ENCODE data around the gene ANO10. TPM values are rescaled to one million over a fixed set of nuclear protein-coding genes. Genes with fewer than 3 reads are reported as not detected.
"Not testable (repeated sequence)": the region's sequence is repeated elsewhere in the genome, so short reads cannot be mapped to it uniquely, and the experiment has no call there.

ANO10 gene
- total RNA-seq, 2 experiments from 2014 or later, result 9.5 to 12.9 TPM

DNA sequence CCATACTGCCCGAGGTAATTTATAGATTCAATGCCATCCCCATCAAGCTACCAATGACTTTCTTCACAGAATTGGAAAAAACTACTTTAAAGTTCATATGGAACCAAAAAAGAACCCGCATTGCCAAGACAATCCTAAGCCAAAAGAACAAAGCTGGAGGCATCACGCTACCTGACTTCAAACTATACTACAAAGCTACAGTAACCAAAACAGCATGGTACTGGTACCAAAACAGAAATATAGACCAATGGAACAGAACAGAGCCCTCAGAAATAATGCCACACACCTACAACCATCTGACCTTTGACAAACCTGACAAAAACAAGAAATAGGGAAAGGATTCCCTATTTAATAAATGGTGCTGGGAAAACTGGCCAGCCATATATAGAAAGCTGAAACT is 25.6 kb downstream of the ANO10 start:
- peaks cover 25% of the 10 kb centered on the region for H3K36me3 Mint-ChIP-seq (ENCODE audit: low read depth)
- POLR2A ChIA-PET; H3K27ac Mint-ChIP-seq; CTCF ChIA-PET; DNase-seq; H3K27me3 Mint-ChIP-seq (ENCODE audit: low read depth); H3K9me3 Mint-ChIP-seq (ENCODE audit: insufficient read depth); ATAC-seq; H3K4me3 Mint-ChIP-seq; H3K4me1 Mint-ChIP-seq (ENCODE audit: low read depth): not testable (repeated sequence)

DNA sequence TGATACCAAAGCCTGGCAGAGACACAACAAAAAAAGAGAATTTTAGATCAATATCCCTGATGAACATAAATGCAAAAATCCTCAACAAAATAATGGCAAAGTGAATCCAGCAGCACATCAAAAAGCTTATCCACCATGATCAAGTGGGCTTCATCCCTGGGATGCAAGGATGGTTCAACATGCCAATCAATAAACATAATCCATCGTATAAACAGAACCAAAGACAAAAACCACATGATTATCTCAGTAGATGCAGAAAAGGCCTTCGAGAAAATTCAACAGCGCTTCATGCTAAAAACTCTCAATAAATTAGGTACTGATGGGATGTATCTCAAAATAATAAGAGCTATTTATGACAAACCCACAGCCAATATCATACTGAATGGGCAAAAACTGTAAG is 26.5 kb downstream of the ANO10 start:
- H3K36me3 Mint-ChIP-seq (ENCODE audit: low read depth), result peaks cover 31% of the 10 kb centered on the region
- POLR2A ChIA-PET; H3K4me1 Mint-ChIP-seq (ENCODE audit: low read depth); H3K27me3 Mint-ChIP-seq (ENCODE audit: low read depth); H3K27ac Mint-ChIP-seq; CTCF ChIA-PET; ATAC-seq; DNase-seq; H3K9me3 Mint-ChIP-seq (ENCODE audit: insufficient read depth); H3K4me3 Mint-ChIP-seq: not testable (repeated sequence)

DNA sequence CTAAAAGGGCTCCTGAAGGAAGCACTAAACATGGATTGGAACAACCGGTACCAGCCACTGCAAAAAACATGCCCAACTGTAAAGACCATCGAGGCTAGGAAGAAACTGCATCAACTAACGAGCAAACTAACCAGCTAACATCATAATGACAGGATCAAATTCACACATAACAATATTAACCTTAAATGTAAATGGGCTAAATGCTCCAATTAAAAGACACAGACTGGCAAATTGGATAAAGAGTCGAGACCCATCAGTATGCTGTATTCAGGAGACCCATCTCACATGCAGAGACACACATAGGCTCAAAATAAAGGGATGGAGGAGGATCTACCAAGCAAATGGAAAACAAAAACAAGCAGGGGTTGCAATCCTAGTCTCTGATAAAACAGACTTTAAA is 28.2 kb downstream of the ANO10 start:
- ATAC-seq; H3K9me3 Mint-ChIP-seq (ENCODE audit: insufficient read depth); DNase-seq; H3K4me3 Mint-ChIP-seq; H3K27me3 Mint-ChIP-seq (ENCODE audit: low read depth); POLR2A ChIA-PET; H3K4me1 Mint-ChIP-seq (ENCODE audit: low read depth); CTCF ChIA-PET; H3K27ac Mint-ChIP-seq: not testable (repeated sequence)
- peaks cover 31% of the 10 kb centered on the region for H3K36me3 Mint-ChIP-seq (ENCODE audit: low read depth)

DNA sequence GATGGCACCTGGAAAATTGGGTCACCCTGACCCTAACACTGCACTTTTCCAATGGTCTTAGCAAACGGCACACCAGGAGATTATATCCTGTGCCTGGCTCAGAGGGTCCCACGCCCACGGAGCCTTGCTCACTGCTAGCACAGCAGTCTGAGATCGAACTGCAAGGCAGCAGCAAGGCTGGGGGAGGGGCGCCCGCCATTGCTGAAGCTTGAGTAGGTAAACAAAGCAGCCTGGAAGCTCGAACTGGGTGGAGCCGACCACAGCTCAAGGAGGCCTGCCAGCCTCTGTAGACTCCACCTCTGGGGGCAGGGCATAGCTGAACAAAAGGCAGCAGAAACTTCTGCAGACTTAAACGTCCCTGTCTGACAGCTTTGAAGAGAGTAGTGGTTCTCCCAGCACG is 29.9 kb downstream of the ANO10 start:
- DNase-seq; H3K9me3 Mint-ChIP-seq (ENCODE audit: insufficient read depth); CTCF ChIA-PET; H3K4me3 Mint-ChIP-seq; H3K4me1 Mint-ChIP-seq (ENCODE audit: low read depth); H3K27ac Mint-ChIP-seq; H3K27me3 Mint-ChIP-seq (ENCODE audit: low read depth); ATAC-seq: not testable (repeated sequence)
- H3K36me3 Mint-ChIP-seq (ENCODE audit: low read depth), result peaks cover 28% of the 10 kb centered on the region
- POLR2A ChIA-PET, result interaction anchor here (0.7 kb wide), 1 partner anchor 173 kb away, joined by 3 read pairs; no protein-coding TSS in a partner anchor

DNA sequence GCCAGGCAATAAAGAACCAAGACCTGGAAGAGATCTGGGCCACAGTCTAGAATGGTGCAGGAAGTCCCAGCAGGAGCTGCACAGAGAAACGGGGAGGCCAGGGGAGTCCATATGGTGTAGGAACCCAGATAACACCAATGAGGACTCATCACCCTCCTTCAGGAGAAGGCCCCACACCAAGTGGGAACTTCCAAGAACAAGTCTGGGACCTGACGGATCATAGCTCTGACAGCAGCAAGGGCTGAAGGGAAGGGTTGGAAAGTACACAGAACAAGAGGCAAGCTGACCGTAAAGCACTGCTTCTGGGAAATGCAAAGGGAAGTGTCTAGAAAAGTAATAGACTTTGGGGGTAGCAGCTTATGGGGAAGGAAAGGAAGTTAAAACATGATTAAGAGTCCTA is 34.5 kb downstream of the ANO10 start:
- Mint-ChIP-seq H3K27ac (no peak overlapping the region), H3K27me3 (ENCODE audit: low read depth) (no peaks in the 10 kb centered on the region), H3K9me3 (ENCODE audit: insufficient read depth) (no peaks in the 10 kb centered on the region), H3K36me3 (ENCODE audit: low read depth) (peaks cover 11% of the 10 kb centered on the region), H3K4me3 (no peak overlapping the region), H3K4me1 (ENCODE audit: low read depth) (peaks cover 14% of the 10 kb centered on the region)
- POLR2A ChIA-PET, result no interaction called here
- DNase-seq, result no peak
- CTCF ChIA-PET, result no interaction called here
- no peak for ATAC-seq

DNA sequence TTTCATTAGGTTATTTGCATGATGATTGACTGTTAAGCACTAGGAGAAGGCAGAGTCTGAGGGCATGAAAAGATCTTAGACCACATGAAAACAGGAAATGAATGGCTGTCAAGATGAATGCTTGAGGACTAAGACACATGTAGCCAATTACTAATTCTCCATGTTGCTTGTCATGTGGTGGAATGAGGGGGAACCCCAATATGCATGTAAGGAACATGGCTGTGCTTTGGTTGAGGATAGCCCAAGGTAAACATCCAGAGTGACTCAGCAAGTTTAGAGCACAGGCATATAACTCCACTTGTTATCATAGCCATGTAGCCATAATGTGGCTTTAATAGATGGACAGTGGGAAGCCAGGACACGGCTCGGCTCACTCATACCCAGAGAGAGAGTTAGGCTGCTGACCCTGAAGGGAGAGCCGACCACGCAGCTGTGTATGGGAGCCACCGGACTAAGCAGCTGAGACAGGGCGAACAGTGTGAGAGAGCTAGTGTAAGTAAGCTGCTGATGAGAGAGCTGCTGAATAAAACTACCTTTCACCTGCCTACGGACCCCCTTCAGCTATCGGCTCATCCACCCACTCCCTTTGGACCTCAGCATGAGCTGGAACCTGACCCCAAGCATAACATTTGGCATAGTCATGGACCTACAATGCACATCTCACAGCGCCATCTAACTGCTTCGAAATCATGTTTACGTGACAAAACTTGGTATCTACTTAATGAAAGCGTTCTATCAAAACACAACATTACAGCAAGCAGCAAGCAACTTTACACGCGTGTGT is 37.6 kb downstream of the ANO10 start:
- POLR2A ChIA-PET, result no interaction called here
- H3K4me3 Mint-ChIP-seq, result no peak overlapping the region

DNA sequence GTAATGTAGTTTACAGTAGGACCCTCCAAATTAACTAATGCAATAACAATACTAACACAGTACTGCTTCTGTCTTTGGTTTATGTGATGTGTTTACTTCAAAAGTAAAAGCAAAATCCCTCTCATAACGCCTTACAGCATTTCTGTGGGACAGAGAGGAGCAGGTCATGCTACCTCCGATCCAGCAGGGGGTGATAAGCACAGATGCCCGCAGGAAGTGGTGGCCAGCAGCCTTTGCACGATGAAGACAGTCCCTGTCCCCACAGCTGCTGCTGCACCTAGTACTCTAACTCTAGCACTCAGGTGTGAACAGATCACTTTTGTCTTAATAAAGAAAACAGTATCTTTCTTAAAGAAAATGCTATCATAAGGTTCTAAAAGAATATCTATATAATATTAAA is 38.3 kb downstream of the ANO10 start:
- ChIA-PET POLR2A (no interaction called here), CTCF (no interaction called here)
- no peak overlapping the region for H3K4me3 Mint-ChIP-seq
- no peaks in the 10 kb centered on the region for H3K27me3 Mint-ChIP-seq (ENCODE audit: low read depth)
- H3K9me3 Mint-ChIP-seq (ENCODE audit: insufficient read depth), result no peaks in the 10 kb centered on the region
- DNase-seq (no peak), ATAC-seq (no peak)
- peaks cover 14% of the 10 kb centered on the region for H3K4me1 Mint-ChIP-seq (ENCODE audit: low read depth)
- peaks cover 4% of the 10 kb centered on the region for H3K36me3 Mint-ChIP-seq (ENCODE audit: low read depth)
- H3K27ac Mint-ChIP-seq, result no peak overlapping the region

More for the DNA sequence above, 37.6 kb downstream of the ANO10 start:
- CTCF ChIA-PET, result no interaction called here
- DNase-seq, result no peak
- no peak for ATAC-seq
- Mint-ChIP-seq H3K27me3 (ENCODE audit: low read depth) (no peaks in the 10 kb centered on the region), H3K4me1 (ENCODE audit: low read depth) (peaks cover 14% of the 10 kb centered on the region), H3K9me3 (ENCODE audit: insufficient read depth) (no peaks in the 10 kb centered on the region), H3K36me3 (ENCODE audit: low read depth) (peaks cover 4% of the 10 kb centered on the region), H3K27ac (no peak overlapping the region)

DNA sequence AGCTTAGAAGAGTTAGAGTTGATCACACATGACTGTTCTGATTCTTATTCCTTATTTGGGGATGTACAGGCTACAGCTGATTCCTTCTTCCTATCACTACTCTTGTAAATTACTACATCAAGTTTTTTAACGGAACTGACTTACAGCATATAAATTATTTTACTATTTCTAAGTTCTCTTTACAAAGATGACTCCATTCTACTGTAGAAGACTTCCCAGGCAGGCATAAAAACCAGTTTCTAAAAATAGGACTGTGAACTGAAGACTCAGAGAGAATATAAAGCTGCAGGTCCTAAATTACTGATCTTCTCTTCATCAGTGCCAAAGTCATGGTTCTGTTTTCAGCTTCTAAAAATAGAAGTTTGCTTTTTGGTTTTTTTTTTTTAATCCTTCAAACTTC is 38.9 kb downstream of the ANO10 start:
- Mint-ChIP-seq H3K4me1 (ENCODE audit: low read depth) (peaks cover 14% of the 10 kb centered on the region), H3K27me3 (ENCODE audit: low read depth) (no peaks in the 10 kb centered on the region), H3K27ac (no peak overlapping the region), H3K9me3 (ENCODE audit: insufficient read depth) (no peaks in the 10 kb centered on the region), H3K4me3 (no peak overlapping the region), H3K36me3 (ENCODE audit: low read depth) (peaks cover 4% of the 10 kb centered on the region)
- no peak for ATAC-seq
- DNase-seq, result no peak
- ChIA-PET CTCF (interaction anchor here (1.0 kb wide), 1 partner anchor 10 kb away, joined by 3 read pairs; no protein-coding TSS in a partner anchor), POLR2A (no interaction called here)

DNA sequence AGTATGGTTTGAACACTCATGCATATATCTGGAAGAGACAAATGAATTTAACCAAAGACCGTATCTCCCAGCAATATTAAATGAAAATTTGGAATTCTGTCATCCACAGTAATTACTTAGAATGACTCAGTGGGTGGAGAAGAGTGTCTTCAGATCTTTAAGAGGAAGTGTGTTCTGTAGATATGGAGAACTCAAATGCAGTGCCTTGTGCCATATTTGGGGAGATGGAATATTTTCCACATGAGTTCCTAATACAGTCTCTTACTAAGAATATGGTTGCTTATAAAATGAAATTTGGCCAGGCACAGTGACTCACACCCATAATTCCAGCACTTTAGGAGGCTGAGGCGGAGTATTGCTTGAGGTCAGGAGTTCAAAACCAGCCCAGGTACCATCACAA is 40.5 kb downstream of the ANO10 start:
- ATAC-seq (no peak), DNase-seq (no peak)
- Mint-ChIP-seq H3K4me3 (no peak overlapping the region), H3K36me3 (ENCODE audit: low read depth) (peaks cover 6% of the 10 kb centered on the region), H3K27me3 (ENCODE audit: low read depth) (no peaks in the 10 kb centered on the region), H3K9me3 (ENCODE audit: insufficient read depth) (no peaks in the 10 kb centered on the region), H3K4me1 (ENCODE audit: low read depth) (peaks cover 14% of the 10 kb centered on the region), H3K27ac (no peak overlapping the region)
- ChIA-PET POLR2A (no interaction called here), CTCF (no interaction called here)

DNA sequence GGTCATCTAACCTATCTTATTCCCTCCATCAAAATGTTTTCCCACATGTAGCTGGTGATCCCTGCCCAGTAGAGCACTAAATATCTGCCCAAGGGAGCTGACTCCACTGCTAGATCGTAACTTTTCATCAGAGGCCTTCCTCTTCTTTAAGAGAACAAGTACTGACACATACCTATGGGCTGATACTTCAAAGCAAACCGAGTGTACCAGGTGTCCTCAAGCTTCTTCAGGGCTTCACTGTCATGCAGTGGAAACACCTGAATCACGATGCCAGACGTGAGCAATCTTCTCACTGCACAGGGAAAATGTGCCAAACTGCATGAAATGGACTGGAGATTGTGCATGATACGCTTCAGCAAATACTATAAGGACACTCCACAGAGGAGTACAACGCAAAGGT is 41.6 kb downstream of the ANO10 start:
- no peaks in the 10 kb centered on the region for H3K9me3 Mint-ChIP-seq (ENCODE audit: insufficient read depth)
- POLR2A ChIA-PET, result no interaction called here
- H3K4me3 Mint-ChIP-seq, result no peak overlapping the region
- no peak for ATAC-seq
- H3K4me1 Mint-ChIP-seq (ENCODE audit: low read depth), result peaks cover 14% of the 10 kb centered on the region
- CTCF ChIA-PET, result no interaction called here
- no peak for DNase-seq
- no peaks in the 10 kb centered on the region for H3K27me3 Mint-ChIP-seq (ENCODE audit: low read depth)
- H3K27ac Mint-ChIP-seq, result no peak overlapping the region
- peaks cover 6% of the 10 kb centered on the region for H3K36me3 Mint-ChIP-seq (ENCODE audit: low read depth)

DNA sequence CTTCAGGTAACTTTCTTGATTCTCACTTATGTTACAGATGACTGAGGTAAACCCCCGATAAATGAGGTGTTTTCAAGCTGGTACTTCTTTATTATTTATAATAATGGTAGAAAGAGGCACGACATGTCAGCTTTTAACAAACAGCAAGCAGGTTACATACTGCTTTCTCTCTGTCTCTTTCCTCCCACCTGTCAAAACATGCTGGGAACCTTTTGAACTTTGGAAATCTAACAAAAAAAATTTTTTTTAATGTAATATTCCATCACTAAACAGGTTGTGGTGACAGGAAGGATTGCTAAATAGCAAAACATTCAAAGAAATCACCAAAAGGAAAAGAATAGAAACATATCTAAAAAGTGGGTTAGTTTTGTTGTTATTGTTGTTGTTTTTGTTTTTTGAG is 48.2 kb downstream of the ANO10 start:
- POLR2A ChIA-PET, result no interaction called here
- Mint-ChIP-seq H3K27ac (no peak overlapping the region), H3K4me1 (ENCODE audit: low read depth) (no peaks in the 10 kb centered on the region), H3K27me3 (ENCODE audit: low read depth) (no peaks in the 10 kb centered on the region), H3K9me3 (ENCODE audit: insufficient read depth) (no peaks in the 10 kb centered on the region), H3K4me3 (no peak overlapping the region), H3K36me3 (ENCODE audit: low read depth) (peaks cover 2% of the 10 kb centered on the region)
- DNase-seq, result no peak
- ATAC-seq, result no peak
- CTCF ChIA-PET, result interaction anchor here (1.3 kb wide), 1 partner anchor 9 kb away, joined by 3 read pairs; no protein-coding TSS in a partner anchor

DNA sequence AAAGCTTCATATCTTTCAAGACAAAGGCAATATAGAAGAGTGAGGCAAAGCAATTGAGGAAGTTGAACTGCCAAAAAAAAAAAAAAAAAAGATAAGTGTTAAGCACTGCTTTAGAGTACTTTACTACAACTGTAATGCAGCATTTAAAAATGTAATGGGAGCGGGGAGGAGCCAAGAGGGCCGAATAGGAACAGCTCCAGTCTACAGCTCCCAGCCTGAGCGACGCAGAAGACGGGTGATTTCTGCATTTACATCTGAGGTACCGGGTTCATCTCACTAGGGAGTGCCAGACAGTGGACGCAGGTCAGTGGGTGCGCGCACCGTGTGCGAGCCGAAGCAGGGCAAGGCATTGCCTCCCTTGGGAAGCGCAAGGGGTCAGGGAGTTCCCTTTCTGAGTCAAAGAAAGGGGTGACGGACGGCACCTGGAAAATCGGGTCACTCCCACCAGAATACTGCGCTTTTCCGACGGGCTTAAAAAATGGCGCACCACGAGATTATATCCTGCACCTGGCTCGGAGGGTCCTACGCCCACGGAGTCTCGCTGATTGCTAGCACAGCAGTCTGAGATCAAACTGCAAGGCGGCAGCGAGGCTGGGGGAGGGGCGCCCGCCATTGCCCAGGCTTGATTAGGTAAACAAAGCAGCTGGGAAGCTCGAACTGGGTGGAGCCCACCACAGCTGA is 56.0 kb downstream of the ANO10 start:
- H3K9me3 Mint-ChIP-seq (ENCODE audit: insufficient read depth); ATAC-seq; H3K27me3 Mint-ChIP-seq (ENCODE audit: low read depth); DNase-seq; H3K36me3 Mint-ChIP-seq (ENCODE audit: low read depth); H3K4me1 Mint-ChIP-seq (ENCODE audit: low read depth); POLR2A ChIA-PET; H3K27ac Mint-ChIP-seq; H3K4me3 Mint-ChIP-seq; CTCF ChIA-PET: not testable (repeated sequence)

Measured in activated CD8-positive, alpha-beta T cell treated with anti-CD3 and anti-CD28 coated beads, Interleukin-2, amount 10 ng/mL, durations not matched to agents 7 days and 5 days (primary cell).